ENCODE data around the gene ROPN1.

Gene ROPN1

GRCh38 chr3:123929325-123929724 is 62.6 kb downstream of the ROPN1 start:
- ChIA-PET CTCF (no interaction called here), POLR2A (no interaction called here)
- H3K36me3 ChIP-seq (ENCODE audit: control insufficient read depth in 2 of 2, insufficient read depth in 1 of 2, low read length in 2 of 2), result peaks cover 39 to 54% of the 10 kb centered on the region in 2 experiments
- H3K9me3 ChIP-seq (ENCODE audit: control insufficient read depth, insufficient read depth, low read depth, low read length), result no peaks in the 10 kb centered on the region
- no peak for TF ChIP-seq ZSCAN16 (tag by site-specific recombination; IDR thresholded peaks at IDR 0.05)
- TF ChIP-seq PRDM4 (tag by site-specific recombination; IDR thresholded peaks at IDR 0.05), result no peak
- no peak for TF ChIP-seq ZBTB7A (tag by site-specific recombination; IDR thresholded peaks at IDR 0.05; ENCODE audit: low read depth)
- TF ChIP-seq ZNF692 (tag by site-specific recombination; IDR thresholded peaks at IDR 0.05), result no peak
- no peak for TF ChIP-seq ZNF561 (tag by site-specific recombination; IDR thresholded peaks at IDR 0.05; ENCODE audit: borderline replicate concordance)
- no peak for TF ChIP-seq ZNF169 (tag by site-specific recombination; IDR thresholded peaks at IDR 0.05)
- no peak overlapping the region for H3K4me3 ChIP-seq (ENCODE audit: low read depth, low read length)
- H3K27ac ChIP-seq (ENCODE audit: extremely low read depth, low read depth, low read length), result no peak overlapping the region
- H3K4me1 ChIP-seq (ENCODE audit: control insufficient read depth, insufficient read depth, low read length), result no peaks in the 10 kb centered on the region

- no peak overlapping the region for H3K4me3 ChIP-seq (ENCODE audit: low read depth, low read length)
- CTCF ChIA-PET, result interaction anchor here (0.5 to 0.6 kb wide), 2 partner anchors 13 to 272 kb away, joined by 3 read pairs; no protein-coding TSS in a partner anchor
- peaks cover 23 to 58% of the 10 kb centered on the region in 2 experiments for H3K36me3 ChIP-seq (ENCODE audit: control insufficient read depth in 2 of 2, insufficient read depth in 1 of 2, low read length in 2 of 2)
- no peak overlapping the region for H3K27ac ChIP-seq (ENCODE audit: extremely low read depth, low read depth, low read length)
- POLR2A ChIA-PET, result no interaction called here
- no peaks in the 10 kb centered on the region for H3K9me3 ChIP-seq (ENCODE audit: control insufficient read depth, insufficient read depth, low read depth, low read length)
- no peaks in the 10 kb centered on the region for H3K4me1 ChIP-seq (ENCODE audit: control insufficient read depth, insufficient read depth, low read length)
- TF ChIP-seq ZNF791 (tag by site-specific recombination; IDR thresholded peaks at IDR 0.05), result no peak
- no peak for TF ChIP-seq ZNF221 (tag by site-specific recombination; IDR thresholded peaks at IDR 0.05; ENCODE audit: borderline replicate concordance)
- no peak for TF ChIP-seq ZBTB6 (tag by site-specific recombination; IDR thresholded peaks at IDR 0.05)
- TF ChIP-seq ZNF830 (tag by site-specific recombination; IDR thresholded peaks at IDR 0.05; ENCODE audit: low read depth), result no peak
- no peak for TF ChIP-seq KLF1 (tag by site-specific recombination; IDR thresholded peaks at IDR 0.05)
- TF ChIP-seq ZNF354C (tag by site-specific recombination; IDR thresholded peaks at IDR 0.05; ENCODE audit: borderline replicate concordance, low read depth), result no peak
- no peak for TF ChIP-seq GFI1B (tag by site-specific recombination; IDR thresholded peaks at IDR 0.05)
- TF ChIP-seq MEIS1 (CRISPR knock-in tag; IDR thresholded peaks at IDR 0.05; ENCODE audit: borderline replicate concordance), result no peak
- TF ChIP-seq INSM2 (tag by site-specific recombination; IDR thresholded peaks at IDR 0.05), result no peak
- no peak for TF ChIP-seq IKZF3 (tag by site-specific recombination; IDR thresholded peaks at IDR 0.05)
- no peak for TF ChIP-seq ZSCAN16 (tag by site-specific recombination; IDR thresholded peaks at IDR 0.05)
- TF ChIP-seq ZNF211 (tag by site-specific recombination; IDR thresholded peaks at IDR 0.05; ENCODE audit: low read depth), result no peak
Measured at GRCh38 chr3:123926396-123926795, 65.5 kb downstream of the ROPN1 start.
